OCI-M1 (cell line): ENCODE measurements around the gene DIRAS1.
"Not testable (repeated sequence)": the region's sequence is repeated elsewhere in the genome, so short reads cannot be mapped to it uniquely, and the experiment has no call there.

Experiments used
- DNase-seq: peaks from one replicate; lab custom pipeline; 2025; lab: John Stamatoyannopoulos, UW

Gene DIRAS1

GRCh38 chr19:2676823-2677222, 44.3 kb downstream of the DIRAS1 start:
- no peak for DNase-seq

GRCh38 chr19:2675892-2676291, 45.3 kb downstream of the DIRAS1 start:
- DNase-seq: no peak

GRCh38 chr19:2670217-2670616, 51.0 kb downstream of the DIRAS1 start:
- no peak for DNase-seq

GRCh38 chr19:2668175-2668763, 52.9 kb downstream of the DIRAS1 start:
- no peak for DNase-seq

- not testable (repeated sequence) for DNase-seq
Observed at GRCh38 chr19:2667349-2667748, 53.8 kb downstream of the DIRAS1 start.

GRCh38 chr19:2666344-2666994, 54.7 kb downstream of the DIRAS1 start:
- no peak for DNase-seq

GRCh38 chr19:2665103-2665502, 56.1 kb downstream of the DIRAS1 start:
- no peak for DNase-seq
